ENCODE results near the gene FNIP1. TPM values are rescaled to one million over a fixed set of nuclear protein-coding genes. Genes with fewer than 3 reads are reported as not detected.

FNIP1 gene
- total and polyA plus RNA-seq, 2 donors (not counting 1 experiment from before 2014, with no cell fraction given) = 10.3 to 52.8 TPM

GRCh38 chr5:131671994-131672655 is 124.7 kb downstream of the FNIP1 start:
- Mint-ChIP-seq H3K27ac (no peak overlapping the region), H3K4me1 (peaks cover 15% of the 10 kb centered on the region), H3K4me3 (no peak overlapping the region), H3K27me3 (no peaks in the 10 kb centered on the region), H3K9me3 (ENCODE audit: insufficient read depth) (no peaks in the 10 kb centered on the region)
- H3K4me2 ChIP-seq (replicated peaks; ENCODE audit: low read depth, low read length, poor library complexity, severe bottlenecking) = no peak overlapping the region
- ChIA-PET POLR2A (no interaction called here), CTCF (interaction anchor here (0.6 kb wide), 1 partner anchor 15 kb away, joined by 3 read pairs; no protein-coding TSS in a partner anchor)
- no peaks in the 10 kb centered on the region for H3K27me3 ChIP-seq (replicated peaks in 1 of 4; ENCODE audit: control extremely low read depth in 1 of 4, control insufficient read depth in 3 of 4, insufficient read depth in 4 of 4, low read length in 3 of 4)
- no peak overlapping the region for H3K4me3 ChIP-seq (ENCODE audit: control extremely low read depth in 1 of 5, extremely low read depth in 1 of 5, insufficient read depth in 1 of 5, low read depth in 2 of 5, low read length in 4 of 5)
- no peak for TF ChIP-seq EZH2 (IDR thresholded peaks at IDR 0.05; ENCODE audit: borderline replicate concordance, insufficient read depth, low read depth, low read length, poor library complexity, severe bottlenecking)
- TF ChIP-seq, protein P1, sequence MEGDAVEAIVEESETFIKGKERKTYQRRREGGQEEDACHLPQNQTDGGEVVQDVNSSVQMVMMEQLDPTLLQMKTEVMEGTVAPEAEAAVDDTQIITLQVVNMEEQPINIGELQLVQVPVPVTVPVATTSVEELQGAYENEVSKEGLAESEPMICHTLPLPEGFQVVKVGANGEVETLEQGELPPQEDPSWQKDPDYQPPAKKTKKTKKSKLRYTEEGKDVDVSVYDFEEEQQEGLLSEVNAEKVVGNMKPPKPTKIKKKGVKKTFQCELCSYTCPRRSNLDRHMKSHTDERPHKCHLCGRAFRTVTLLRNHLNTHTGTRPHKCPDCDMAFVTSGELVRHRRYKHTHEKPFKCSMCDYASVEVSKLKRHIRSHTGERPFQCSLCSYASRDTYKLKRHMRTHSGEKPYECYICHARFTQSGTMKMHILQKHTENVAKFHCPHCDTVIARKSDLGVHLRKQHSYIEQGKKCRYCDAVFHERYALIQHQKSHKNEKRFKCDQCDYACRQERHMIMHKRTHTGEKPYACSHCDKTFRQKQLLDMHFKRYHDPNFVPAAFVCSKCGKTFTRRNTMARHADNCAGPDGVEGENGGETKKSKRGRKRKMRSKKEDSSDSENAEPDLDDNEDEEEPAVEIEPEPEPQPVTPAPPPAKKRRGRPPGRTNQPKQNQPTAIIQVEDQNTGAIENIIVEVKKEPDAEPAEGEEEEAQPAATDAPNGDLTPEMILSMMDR (IDR thresholded peaks at IDR 0.05) = no peak
- H3K9me3 ChIP-seq (ENCODE audit: control extremely low read depth in 1 of 3, control insufficient read depth in 2 of 3, insufficient read depth in 1 of 3, low read length in 2 of 3) = no peaks in the 10 kb centered on the region
- no peaks in the 10 kb centered on the region for H3K79me2 ChIP-seq (ENCODE audit: control insufficient read depth, insufficient read depth, low read length)
- no peak overlapping the region for H3K9ac ChIP-seq (ENCODE audit: low read length)
- no peaks in the 10 kb centered on the region for H4K20me1 ChIP-seq (ENCODE audit: control insufficient read depth, insufficient read depth, low read length, poor library complexity, severe bottlenecking)
- peaks cover 8 to 14% of the 10 kb centered on the region in 2 donors for H3K4me1 ChIP-seq (ENCODE audit: control insufficient read depth in 2 of 2, insufficient read depth in 2 of 2, low read length in 2 of 2)
- DNase-seq = no peak
- H2AFZ ChIP-seq (ENCODE audit: insufficient read depth, low read depth, low read length, poor library complexity, severe bottlenecking) = no peak overlapping the region
- H3K27ac ChIP-seq (ENCODE audit: low read length in 2 of 2) = no peak overlapping the region
- no CpG with 5 or more reads among the region's 2 CpGs for WGBS (ENCODE audit: insufficient coverage)
- intact Hi-C loops (cut with micrococcal nuclease) = no loop called here
- ATAC-seq (ENCODE audit: low read depth) = no peak
- H3K36me3 ChIP-seq (replicated peaks in 1 of 2; ENCODE audit: control extremely low read depth in 1 of 2, control insufficient read depth in 1 of 2, extremely low read depth in 1 of 2, insufficient read depth in 2 of 2, low read length in 1 of 2) = peaks cover 15 to 66% of the 10 kb centered on the region in 2 experiments

DNA sequence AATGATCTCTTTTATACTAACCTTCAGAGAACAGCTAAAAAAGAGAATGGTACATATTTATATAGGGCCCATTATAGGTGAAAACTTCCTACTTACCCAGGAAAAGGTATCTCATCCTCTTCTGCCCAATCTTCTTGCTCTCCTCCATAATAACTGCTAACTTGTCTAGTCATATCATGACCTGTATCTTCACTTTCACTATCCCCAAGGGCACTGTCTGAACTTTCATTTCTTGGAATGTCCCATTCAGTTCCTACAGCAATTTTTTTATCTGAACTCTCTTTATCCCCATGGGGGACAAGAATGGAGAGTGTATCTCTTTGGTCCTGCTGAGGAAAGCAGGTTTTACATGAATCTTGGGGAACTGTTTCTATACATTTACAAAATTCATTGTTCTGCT is 125.4 kb downstream of the FNIP1 start:
- Histone ChIP-seq H3K27me3 (replicated peaks in 1 of 4; ENCODE audit: control extremely low read depth in 1 of 4, control insufficient read depth in 3 of 4, insufficient read depth in 4 of 4, low read length in 3 of 4) (no peaks in the 10 kb centered on the region), H3K27ac (ENCODE audit: low read length in 2 of 2) (no peak overlapping the region), H2AFZ (ENCODE audit: insufficient read depth, low read depth, low read length, poor library complexity, severe bottlenecking) (no peak overlapping the region), H3K9me3 (ENCODE audit: control extremely low read depth in 1 of 3, control insufficient read depth in 2 of 3, insufficient read depth in 1 of 3, low read length in 2 of 3) (no peaks in the 10 kb centered on the region), H3K79me2 (ENCODE audit: control insufficient read depth, insufficient read depth, low read length) (no peaks in the 10 kb centered on the region), H3K36me3 (replicated peaks in 1 of 2; ENCODE audit: control extremely low read depth in 1 of 2, control insufficient read depth in 1 of 2, extremely low read depth in 1 of 2, insufficient read depth in 2 of 2, low read length in 1 of 2) (peaks cover 14 to 59% of the 10 kb centered on the region in 2 experiments), H3K9ac (ENCODE audit: low read length) (no peak overlapping the region), H3K4me1 (ENCODE audit: control insufficient read depth in 2 of 2, insufficient read depth in 2 of 2, low read length in 2 of 2) (peaks cover 8 to 14% of the 10 kb centered on the region in 2 donors), H4K20me1 (ENCODE audit: control insufficient read depth, insufficient read depth, low read length, poor library complexity, severe bottlenecking) (no peaks in the 10 kb centered on the region), H3K4me2 (replicated peaks; ENCODE audit: low read depth, low read length, poor library complexity, severe bottlenecking) (no peak overlapping the region), H3K4me3 (ENCODE audit: control extremely low read depth in 1 of 5, extremely low read depth in 1 of 5, insufficient read depth in 1 of 5, low read depth in 2 of 5, low read length in 4 of 5) (no peak overlapping the region)
- no peaks in the 10 kb centered on the region for H3K9me3 Mint-ChIP-seq (ENCODE audit: insufficient read depth)
- no peak overlapping the region for H3K27ac Mint-ChIP-seq
- DNase-seq (no peak), ATAC-seq (ENCODE audit: low read depth) (no peak)
- TF ChIP-seq, protein P1 (IDR thresholded peaks at IDR 0.05) = no peak
- no peak for TF ChIP-seq EZH2 (IDR thresholded peaks at IDR 0.05; ENCODE audit: borderline replicate concordance, insufficient read depth, low read depth, low read length, poor library complexity, severe bottlenecking)
- POLR2A ChIA-PET = no interaction called here
- H3K4me1 Mint-ChIP-seq = peaks cover 15% of the 10 kb centered on the region
- H3K4me3 Mint-ChIP-seq = no peak overlapping the region
- no peaks in the 10 kb centered on the region for H3K27me3 Mint-ChIP-seq
- CTCF ChIA-PET = no interaction called here
- intact Hi-C loops (cut with micrococcal nuclease) = no loop called here
